ENCODE measurements around the gene SAMSN1. TPM values are rescaled to one million over a fixed set of nuclear protein-coding genes. Genes with fewer than 3 reads are reported as not detected.

The SAMSN1 gene
- total and polyA plus RNA-seq, 9 of the 15 experiments (the other 6 are each of a cell fraction or from before 2014, with no cell fraction given): 101 to 223 (median 159) TPM

- peak in 1 of 2 experiments; percentile 42; a peak in 1 of 4 replicates for TF ChIP-seq ZNF639 (CRISPR knock-in tag; conservative IDR thresholded peaks at IDR 0.05 in 1 of 2, IDR thresholded peaks at IDR 0.05 in 1 of 2)
- TF ChIP-seq, protein P1, sequence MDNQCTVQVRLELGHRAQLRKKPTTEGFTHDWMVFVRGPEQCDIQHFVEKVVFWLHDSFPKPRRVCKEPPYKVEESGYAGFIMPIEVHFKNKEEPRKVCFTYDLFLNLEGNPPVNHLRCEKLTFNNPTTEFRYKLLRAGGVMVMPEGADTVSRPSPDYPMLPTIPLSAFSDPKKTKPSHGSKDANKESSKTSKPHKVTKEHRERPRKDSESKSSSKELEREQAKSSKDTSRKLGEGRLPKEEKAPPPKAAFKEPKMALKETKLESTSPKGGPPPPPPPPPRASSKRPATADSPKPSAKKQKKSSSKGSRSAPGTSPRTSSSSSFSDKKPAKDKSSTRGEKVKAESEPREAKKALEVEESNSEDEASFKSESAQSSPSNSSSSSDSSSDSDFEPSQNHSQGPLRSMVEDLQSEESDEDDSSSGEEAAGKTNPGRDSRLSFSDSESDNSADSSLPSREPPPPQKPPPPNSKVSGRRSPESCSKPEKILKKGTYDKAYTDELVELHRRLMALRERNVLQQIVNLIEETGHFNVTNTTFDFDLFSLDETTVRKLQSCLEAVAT (IDR thresholded peaks at IDR 0.05): peak in 1 of 2 experiments; percentile 11; a peak in 1 of 4 replicates
- no peak for TF ChIP-seq ZNF76 (CRISPR knock-in tag; IDR thresholded peaks at IDR 0.05; ENCODE audit: borderline replicate concordance)
- no peak for TF ChIP-seq U2AF1 (optimal IDR thresholded peaks at IDR 0.05; ENCODE audit: low read depth, low read length)
- TF ChIP-seq ZBTB9 (CRISPR knock-in tag; IDR thresholded peaks at IDR 0.05): no peak
- TF ChIP-seq, protein P2, sequence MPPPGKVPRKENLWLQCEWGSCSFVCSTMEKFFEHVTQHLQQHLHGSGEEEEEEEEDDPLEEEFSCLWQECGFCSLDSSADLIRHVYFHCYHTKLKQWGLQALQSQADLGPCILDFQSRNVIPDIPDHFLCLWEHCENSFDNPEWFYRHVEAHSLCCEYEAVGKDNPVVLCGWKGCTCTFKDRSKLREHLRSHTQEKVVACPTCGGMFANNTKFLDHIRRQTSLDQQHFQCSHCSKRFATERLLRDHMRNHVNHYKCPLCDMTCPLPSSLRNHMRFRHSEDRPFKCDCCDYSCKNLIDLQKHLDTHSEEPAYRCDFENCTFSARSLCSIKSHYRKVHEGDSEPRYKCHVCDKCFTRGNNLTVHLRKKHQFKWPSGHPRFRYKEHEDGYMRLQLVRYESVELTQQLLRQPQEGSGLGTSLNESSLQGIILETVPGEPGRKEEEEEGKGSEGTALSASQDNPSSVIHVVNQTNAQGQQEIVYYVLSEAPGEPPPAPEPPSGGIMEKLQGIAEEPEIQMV (tag; conservative IDR thresholded peaks at IDR 0.05; ENCODE audit: low read depth): no peak
- no peak for TF ChIP-seq PBX2 (CRISPR knock-in tag; IDR thresholded peaks at IDR 0.05; ENCODE audit: low read depth)
- peak; percentile 79 for TF ChIP-seq PBX2 (tag; conservative IDR thresholded peaks at IDR 0.05; ENCODE audit: low read depth)
- no peak for TF ChIP-seq MCM5 (IDR thresholded peaks at IDR 0.05; ENCODE audit: low read depth)
- no peak; the same call in 1 of the 2 replicates for TF ChIP-seq ATF4 (CRISPR knock-in tag; IDR thresholded peaks at IDR 0.05)
- TF ChIP-seq DMBX1 (CRISPR knock-in tag; IDR thresholded peaks at IDR 0.05; ENCODE audit: borderline replicate concordance): peak; percentile 56; the same call in 1 of the 2 replicates
- no peak for TF ChIP-seq XRCC4 (IDR thresholded peaks at IDR 0.05; ENCODE audit: extremely low read depth, insufficient read depth, insufficient read length)
- 0 out of 2 replicates have a peak, but pooled peaks have one; percentile 4 for TF ChIP-seq ZNF79 (CRISPR knock-in tag; IDR thresholded peaks at IDR 0.05; ENCODE audit: low read depth)
- no peak for TF ChIP-seq OTX1 (CRISPR knock-in tag; IDR thresholded peaks at IDR 0.05)
- TF ChIP-seq SOX6 (IDR thresholded peaks at IDR 0.05): peak; percentile 99
Measured at GRCh38 chr21:14454016-14455009, 91.8 kb downstream of the SAMSN1 start (continued).

Measured in K562 (cell line).